ENCODE data around the gene WWOX.
A peak's percentile ranks its signal among the peaks of the same experiment; 100 is the strongest.
"Not testable (repeated sequence)": the region's sequence is repeated elsewhere in the genome, so short reads cannot be mapped to it uniquely, and the experiment has no call there.

WWOX gene

DNA sequence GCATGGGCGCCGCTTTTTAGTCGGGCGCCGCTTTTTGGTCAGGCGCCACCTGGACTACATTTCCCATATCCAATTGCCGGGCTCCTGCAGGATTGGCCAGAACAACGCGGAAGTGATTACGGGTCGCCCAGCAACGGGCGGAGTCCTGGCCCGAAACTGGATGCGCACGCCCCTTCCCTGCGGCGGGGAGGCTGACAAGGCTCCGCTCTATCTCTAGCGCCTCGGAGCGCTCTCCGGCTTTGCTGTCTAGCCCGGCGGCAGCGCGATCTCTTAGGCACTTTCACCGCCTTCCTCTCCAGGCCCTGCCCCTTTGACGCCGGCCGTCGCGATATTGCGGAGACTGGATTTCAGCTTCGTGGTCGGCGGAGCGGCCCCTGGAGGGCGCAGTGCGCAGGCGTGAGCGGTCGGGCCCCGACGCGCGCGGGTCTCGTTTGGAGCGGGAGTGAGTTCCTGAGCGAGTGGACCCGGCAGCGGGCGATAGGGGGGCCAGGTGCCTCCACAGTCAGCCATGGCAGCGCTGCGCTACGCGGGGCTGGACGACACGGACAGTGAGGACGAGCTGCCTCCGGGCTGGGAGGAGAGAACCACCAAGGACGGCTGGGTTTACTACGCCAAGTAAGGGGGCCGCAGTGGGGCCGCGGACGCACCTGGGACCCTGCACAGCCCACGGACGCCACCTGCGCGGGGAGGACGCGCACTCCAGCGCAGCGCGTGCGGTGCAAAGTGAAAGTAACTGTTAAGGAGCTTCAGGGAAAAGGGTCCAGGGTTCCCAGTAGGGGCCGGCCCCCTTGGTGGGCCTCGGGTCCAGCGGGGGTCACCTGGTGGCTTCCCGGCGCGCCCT lies at the start of gene WWOX:
WWOX (plus strand) TSS at position 384 of the 841 bp plus-strand sequence.
- DNase-seq (ENCODE audit: low spot score in 2 of 2) = peak; percentile 92 to 94
- Mint-ChIP-seq H3K36me3 (no peaks in the 10 kb centered on the region), H3K4me1 (peaks cover 10% of the 10 kb centered on the region), H3K9me3 (peaks cover 2% of the 10 kb centered on the region), H3K27me3 (peaks cover 4% of the 10 kb centered on the region), H3K27ac (peak within 1 kb of the TSS; percentile 92), H3K4me3 (peak within 1 kb of the TSS; percentile 95)
- ATAC-seq (ENCODE audit: low read depth) = peak; percentile 90

- DNase-seq (ENCODE audit: low spot score in 2 of 2) (no peak), ATAC-seq (ENCODE audit: low read depth) (no peak)
- Mint-ChIP-seq H3K27me3 (peaks cover 3% of the 10 kb centered on the region), H3K36me3 (no peaks in the 10 kb centered on the region), H3K4me3 (no peak overlapping the region), H3K4me1 (no peaks in the 10 kb centered on the region), H3K27ac (no peak overlapping the region), H3K9me3 (no peaks in the 10 kb centered on the region)
These were observed 48.6 kb upstream of the WWOX start for GRCh38 chr16:78050734-78051400.

DNA sequence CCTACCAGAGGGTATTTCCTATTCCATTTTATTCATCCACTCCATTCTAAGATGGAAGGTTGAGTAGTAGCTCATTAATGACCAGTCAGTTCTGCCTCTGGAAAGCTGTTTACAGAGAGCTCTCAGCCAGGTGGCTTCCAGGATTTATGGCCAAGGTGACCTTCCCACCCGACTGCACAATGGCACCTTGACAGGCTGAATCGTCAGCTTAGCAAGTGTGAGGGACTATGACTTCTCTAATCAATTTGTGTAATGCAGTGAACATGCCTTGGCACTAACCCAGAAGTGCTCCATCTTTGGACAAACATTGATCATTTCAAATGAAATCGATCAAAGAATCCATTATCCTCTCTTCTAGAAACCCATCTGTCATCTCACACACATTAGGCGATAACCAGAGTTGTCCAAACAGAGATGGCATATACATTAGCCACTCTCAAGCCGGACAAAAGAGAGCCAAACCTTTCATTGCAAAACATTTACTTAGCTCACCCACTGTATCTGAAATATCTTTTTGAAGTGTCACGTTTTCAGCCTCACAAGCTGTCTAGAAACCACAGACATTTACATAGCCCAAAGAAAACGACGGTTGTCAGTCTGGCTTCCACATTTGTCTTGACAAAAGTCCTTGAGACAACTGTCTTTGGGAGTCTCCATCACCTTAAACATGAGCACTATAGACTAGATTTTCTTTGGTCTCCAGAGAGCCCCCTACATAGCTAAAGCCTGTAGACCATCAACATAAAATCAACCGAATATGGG lies 41.5 kb upstream of the WWOX start:
- ATAC-seq (ENCODE audit: low read depth) (no peak), DNase-seq (ENCODE audit: low spot score in 2 of 2) (no peak)
- no peak overlapping the region for H3K4me3 Mint-ChIP-seq
- H3K36me3 Mint-ChIP-seq = no peaks in the 10 kb centered on the region
- peaks cover 7% of the 10 kb centered on the region for H3K27me3 Mint-ChIP-seq
- H3K4me1 Mint-ChIP-seq = no peaks in the 10 kb centered on the region
- H3K9me3 Mint-ChIP-seq = no peaks in the 10 kb centered on the region
- H3K27ac Mint-ChIP-seq = no peak overlapping the region

- not testable (repeated sequence) for H3K4me1 Mint-ChIP-seq; H3K4me3 Mint-ChIP-seq; H3K9me3 Mint-ChIP-seq; H3K27ac Mint-ChIP-seq; DNase-seq (ENCODE audit: low spot score in 2 of 2); H3K36me3 Mint-ChIP-seq; H3K27me3 Mint-ChIP-seq; ATAC-seq (ENCODE audit: low read depth)
These were observed 39.6 kb upstream of the WWOX start for GRCh38 chr16:78059806-78060205.

GRCh38 chr16:78060295-78060694 lies 39.2 kb upstream of the WWOX start:
- H3K27me3 Mint-ChIP-seq = peaks cover 7% of the 10 kb centered on the region
- no peaks in the 10 kb centered on the region for H3K4me1 Mint-ChIP-seq
- ATAC-seq (ENCODE audit: low read depth) (no peak), DNase-seq (ENCODE audit: low spot score in 2 of 2) (no peak)
- no peak overlapping the region for H3K4me3 Mint-ChIP-seq
- no peaks in the 10 kb centered on the region for H3K36me3 Mint-ChIP-seq
- no peak overlapping the region for H3K27ac Mint-ChIP-seq
- no peaks in the 10 kb centered on the region for H3K9me3 Mint-ChIP-seq

DNA sequence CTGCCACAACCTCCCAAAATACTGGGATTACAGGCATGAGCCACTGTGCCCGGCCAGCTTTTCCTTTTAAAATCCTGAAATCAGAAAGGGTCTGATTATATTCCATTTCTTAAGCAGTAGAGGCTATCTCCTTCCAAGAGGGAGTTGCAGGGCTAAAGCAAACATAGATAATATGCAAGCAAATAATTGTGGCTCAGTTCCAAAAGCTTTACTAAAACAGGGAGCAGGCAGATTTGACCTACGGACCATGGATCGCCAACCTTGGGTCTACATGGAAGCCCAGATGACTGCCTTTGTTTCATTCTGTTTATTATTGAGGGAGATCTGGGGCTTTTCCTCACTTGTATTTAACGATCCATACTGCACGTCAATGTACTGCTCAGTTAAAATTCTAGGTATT lies 38.6 kb upstream of the WWOX start:
- peaks cover 6% of the 10 kb centered on the region for H3K27me3 Mint-ChIP-seq
- H3K27ac Mint-ChIP-seq = no peak overlapping the region
- H3K4me3 Mint-ChIP-seq = no peak overlapping the region
- no peaks in the 10 kb centered on the region for H3K9me3 Mint-ChIP-seq
- no peaks in the 10 kb centered on the region for H3K4me1 Mint-ChIP-seq
- no peaks in the 10 kb centered on the region for H3K36me3 Mint-ChIP-seq
- ATAC-seq (ENCODE audit: low read depth) = no peak
- no peak for DNase-seq (ENCODE audit: low spot score in 2 of 2)

- Mint-ChIP-seq H3K9me3 (no peaks in the 10 kb centered on the region), H3K36me3 (no peaks in the 10 kb centered on the region), H3K4me3 (no peak overlapping the region), H3K27ac (no peak overlapping the region), H3K27me3 (no peaks in the 10 kb centered on the region), H3K4me1 (no peaks in the 10 kb centered on the region)
- DNase-seq (ENCODE audit: low spot score in 2 of 2) = no peak
- no peak for ATAC-seq (ENCODE audit: low read depth)
These were observed 34.1 kb upstream of the WWOX start for GRCh38 chr16:78065319-78065718.

DNA sequence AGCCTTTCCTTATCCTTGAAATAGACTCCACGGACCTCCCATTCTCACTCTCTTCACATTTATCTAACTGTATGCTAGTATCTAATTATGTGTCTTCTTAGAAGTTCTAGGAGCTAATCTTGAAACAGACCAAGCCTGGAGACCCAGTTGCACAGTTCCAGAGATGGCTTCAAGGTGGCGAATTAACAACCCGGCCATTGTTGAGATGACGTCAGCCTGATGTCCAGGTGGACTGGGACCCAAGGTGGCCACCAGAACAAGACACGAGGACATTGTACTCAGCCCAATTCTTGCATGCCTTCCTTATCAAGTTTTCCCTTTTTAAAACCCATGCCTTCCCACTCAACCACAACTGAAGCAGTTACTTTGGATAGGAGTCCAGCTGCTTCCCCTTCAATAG lies 29.5 kb upstream of the WWOX start:
- ATAC-seq (ENCODE audit: low read depth) (no peak), DNase-seq (ENCODE audit: low spot score in 2 of 2) (no peak)
- Mint-ChIP-seq H3K9me3 (no peaks in the 10 kb centered on the region), H3K36me3 (peaks cover 1% of the 10 kb centered on the region), H3K4me3 (no peak overlapping the region), H3K27ac (no peak overlapping the region), H3K4me1 (no peaks in the 10 kb centered on the region), H3K27me3 (peaks cover 2% of the 10 kb centered on the region)

DNA sequence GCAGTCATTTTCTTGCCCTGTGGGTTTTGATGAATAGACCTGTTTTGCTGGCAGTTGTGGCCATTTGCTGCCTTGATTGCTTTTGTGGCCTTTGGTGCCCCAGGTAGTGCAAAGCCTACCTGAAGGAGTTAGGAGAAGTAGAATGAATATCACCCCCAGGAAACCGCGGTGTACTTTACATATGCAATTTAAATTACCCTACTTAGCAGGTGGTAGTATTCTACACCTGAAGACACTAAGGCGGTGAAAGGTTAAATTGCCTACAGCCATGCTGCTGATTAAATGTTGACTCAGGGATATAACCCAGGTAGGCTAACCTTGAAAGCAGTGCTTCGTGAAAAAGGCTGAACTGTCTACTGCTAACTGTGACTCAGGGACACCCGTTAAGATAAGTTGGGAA lies 27.2 kb upstream of the WWOX start:
- H3K27me3 Mint-ChIP-seq = peaks cover 4% of the 10 kb centered on the region
- ATAC-seq (ENCODE audit: low read depth) = no peak
- no peak overlapping the region for H3K27ac Mint-ChIP-seq
- no peak overlapping the region for H3K4me3 Mint-ChIP-seq
- H3K4me1 Mint-ChIP-seq = no peaks in the 10 kb centered on the region
- peaks cover 1% of the 10 kb centered on the region for H3K36me3 Mint-ChIP-seq
- DNase-seq (ENCODE audit: low spot score in 2 of 2) = no peak
- no peaks in the 10 kb centered on the region for H3K9me3 Mint-ChIP-seq

GRCh38 chr16:78075800-78076199 lies 23.7 kb upstream of the WWOX start:
- Mint-ChIP-seq H3K36me3 (peaks cover 1% of the 10 kb centered on the region), H3K27ac (no peak overlapping the region), H3K4me3 (no peak overlapping the region), H3K4me1 (no peaks in the 10 kb centered on the region), H3K9me3 (no peaks in the 10 kb centered on the region), H3K27me3 (peaks cover 8% of the 10 kb centered on the region)
- ATAC-seq (ENCODE audit: low read depth) (no peak), DNase-seq (ENCODE audit: low spot score in 2 of 2) (no peak)

DNA sequence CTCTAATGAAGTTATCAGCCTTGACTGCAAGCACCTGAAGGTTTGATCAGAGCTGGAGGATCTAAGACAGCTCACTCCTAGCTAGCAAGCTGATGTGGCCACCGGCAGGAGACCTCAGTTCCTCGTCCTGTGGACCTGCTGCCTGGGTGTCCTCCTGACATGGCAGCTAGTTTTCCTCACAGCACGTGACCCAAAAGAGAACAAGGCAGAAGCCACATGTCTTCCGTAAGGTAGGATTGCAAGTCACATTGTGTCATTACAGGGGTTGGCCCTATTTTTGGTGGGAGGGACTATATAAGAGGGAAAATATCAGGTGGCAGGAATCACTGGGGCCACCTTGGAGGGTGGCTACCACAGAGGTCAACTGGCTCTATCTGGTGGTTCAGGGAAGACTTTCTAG lies 18.1 kb upstream of the WWOX start:
- Mint-ChIP-seq H3K27me3 (peaks cover 11% of the 10 kb centered on the region), H3K4me1 (no peaks in the 10 kb centered on the region), H3K36me3 (no peaks in the 10 kb centered on the region), H3K4me3 (no peak overlapping the region), H3K27ac (no peak overlapping the region), H3K9me3 (peaks cover 2% of the 10 kb centered on the region)
- no peak for ATAC-seq (ENCODE audit: low read depth)
- no peak for DNase-seq (ENCODE audit: low spot score in 2 of 2)

- peaks cover 17% of the 10 kb centered on the region for H3K27me3 Mint-ChIP-seq
- no peaks in the 10 kb centered on the region for H3K36me3 Mint-ChIP-seq
- H3K4me1 Mint-ChIP-seq = no peaks in the 10 kb centered on the region
- ATAC-seq (ENCODE audit: low read depth) (no peak), DNase-seq (ENCODE audit: low spot score in 2 of 2) (no peak)
- no peak overlapping the region for H3K27ac Mint-ChIP-seq
- peaks cover 2% of the 10 kb centered on the region for H3K9me3 Mint-ChIP-seq
- H3K4me3 Mint-ChIP-seq = no peak overlapping the region
These were observed 8.0 kb upstream of the WWOX start for GRCh38 chr16:78091419-78091818.

DNA sequence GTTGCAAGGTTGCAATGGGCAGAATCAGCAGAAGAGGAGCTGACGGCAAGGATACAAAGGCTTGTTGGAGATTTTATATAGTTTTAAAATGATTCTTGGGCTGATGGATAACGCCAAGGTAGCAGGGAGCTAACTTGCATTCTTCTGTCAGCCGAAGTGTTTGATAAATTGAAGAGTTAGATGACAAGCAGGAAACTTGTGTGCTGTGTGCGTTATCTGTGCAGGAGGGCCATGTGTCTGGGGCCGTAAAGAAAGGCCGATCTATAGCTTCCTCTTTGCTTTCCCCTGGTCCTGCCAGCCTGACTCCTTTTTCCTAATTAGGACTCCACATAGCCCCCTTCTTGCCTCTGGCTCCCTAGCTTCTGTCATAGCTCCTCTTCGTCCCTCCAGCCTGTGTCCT lies 6.7 kb upstream of the WWOX start:
- H3K4me1 Mint-ChIP-seq = no peaks in the 10 kb centered on the region
- no peak overlapping the region for H3K27ac Mint-ChIP-seq
- H3K27me3 Mint-ChIP-seq = peaks cover 17% of the 10 kb centered on the region
- peaks cover 2% of the 10 kb centered on the region for H3K9me3 Mint-ChIP-seq
- ATAC-seq (ENCODE audit: low read depth) = no peak
- H3K4me3 Mint-ChIP-seq = no peak overlapping the region
- H3K36me3 Mint-ChIP-seq = no peaks in the 10 kb centered on the region
- DNase-seq (ENCODE audit: low spot score in 2 of 2) = no peak

GRCh38 chr16:78094166-78094565 lies 5.3 kb upstream of the WWOX start:
- DNase-seq (ENCODE audit: low spot score in 2 of 2) (no peak), ATAC-seq (ENCODE audit: low read depth) (no peak)
- Mint-ChIP-seq H3K36me3 (no peaks in the 10 kb centered on the region), H3K27ac (no peak overlapping the region), H3K4me1 (no peaks in the 10 kb centered on the region), H3K4me3 (no peak overlapping the region), H3K27me3 (peaks cover 17% of the 10 kb centered on the region), H3K9me3 (peaks cover 2% of the 10 kb centered on the region)
